HTR-8/SVneo (cell line): ENCODE data around the gene GOLT1A.

Experiments used
- DNase-seq: peaks from one replicate; pipeline ENCODE4 v3.0.0; 2011; ENCODE audit warnings: low spot score, mixed read lengths; ENCODE audit not compliant: insufficient read length
- FAIRE-seq: peaks from 2 replicates; lab custom pipeline; 2011; peaks lifted over from hg19 to GRCh38; lab: Jason Lieb, UNC

The GOLT1A gene

GRCh38 chr1:204222006-204222763 lies 8.4 kb upstream of the GOLT1A start:
- no peak for DNase-seq
- no peak for FAIRE-seq

- FAIRE-seq (no peak), DNase-seq (no peak)
These were observed 7.5 kb upstream of the GOLT1A start for GRCh38 chr1:204221271-204221670.

- FAIRE-seq (no peak), DNase-seq (no peak)
These were observed 6.3 kb upstream of the GOLT1A start for GRCh38 chr1:204219971-204220616.

- DNase-seq = no peak
- no peak for FAIRE-seq
These were observed 4.8 kb upstream of the GOLT1A start for GRCh38 chr1:204218552-204218951.

GRCh38 chr1:204217648-204218000 lies 3.8 kb upstream of the GOLT1A start:
- DNase-seq = no peak
- FAIRE-seq = no peak

GRCh38 chr1:204216880-204217647 lies 3.3 kb upstream of the GOLT1A start:
- peak; percentile 20 for FAIRE-seq
- no peak for DNase-seq

GRCh38 chr1:204216236-204216635 lies 2.4 kb upstream of the GOLT1A start:
- no peak for DNase-seq
- no peak for FAIRE-seq

- FAIRE-seq (no peak), DNase-seq (no peak)
These were observed 1.1 kb downstream of the GOLT1A start for GRCh38 chr1:204212715-204213114.

- FAIRE-seq (no peak), DNase-seq (no peak)
These were observed 2.7 kb downstream of the GOLT1A start for GRCh38 chr1:204211046-204211445.

- DNase-seq = peak; percentile 83
- FAIRE-seq = peak; percentile 75
These were observed 6.6 kb downstream of the GOLT1A start for GRCh38 chr1:204207136-204207616.

- FAIRE-seq (no peak), DNase-seq (no peak)
These were observed 7.7 kb downstream of the GOLT1A start for GRCh38 chr1:204206121-204206520.

- FAIRE-seq (no peak), DNase-seq (no peak)
These were observed 8.3 kb downstream of the GOLT1A start for GRCh38 chr1:204205486-204205885.

GRCh38 chr1:204204944-204205343 lies 8.8 kb downstream of the GOLT1A start:
- DNase-seq = no peak
- FAIRE-seq = no peak

- FAIRE-seq = no peak
- no peak for DNase-seq
These were observed 10.5 kb downstream of the GOLT1A start for GRCh38 chr1:204203206-204203767.

- no peak for DNase-seq
- FAIRE-seq = no peak
These were observed 11.3 kb downstream of the GOLT1A start for GRCh38 chr1:204202481-204202880.

GRCh38 chr1:204201348-204202040 lies 12.3 kb downstream of the GOLT1A start:
- no peak for FAIRE-seq
- no peak for DNase-seq

- FAIRE-seq = no peak
These were observed 14.2 kb downstream of the GOLT1A start for GRCh38 chr1:204199579-204199978.

GRCh38 chr1:204198348-204199340 lies 15.1 kb downstream of the GOLT1A start:
- DNase-seq (peak; percentile 84), FAIRE-seq (peak; percentile 74)

More at GRCh38 chr1:204199579-204199978, 14.2 kb downstream of the GOLT1A start:
- no peak for DNase-seq

- FAIRE-seq = no peak
- no peak for DNase-seq
These were observed 16.7 kb downstream of the GOLT1A start for GRCh38 chr1:204197068-204197467.
